Right lobe of liver (tissue), 4 donors: ENCODE data around the gene TBL2.

Experiments used
- CTCF ChIP-seq, 4 donors: fragments of 200-600 bp in 3 of 4; fragments of 450-650 bp in 1 of 4; IDR thresholded peaks; one replicate each; pipeline versions ENCODE4 v1.5.1 to v1.8.0; 2016 to 2022; ENCODE audit warnings: antibody characterized with exemption in 4 of 4, mild to moderate bottlenecking in 2 of 4
- POLR2A ChIP-seq: fragments of 450-650 bp; IDR thresholded peaks from one replicate; pipeline ENCODE4 v1.6.1; 2017; ENCODE audit warnings: antibody characterized with exemption, mild to moderate bottlenecking
- donor health status: DM: no; HTN: no; CAD: no.
- donor health status: DM: no; HTN: no; CAD: no.
- donor health status: DM: no; HTN: yes; CAD: no.

- TF ChIP-seq CTCF (IDR thresholded peaks at IDR 0.05) (no peak), POLR2A (no peak)
Observed at GRCh38 chr7:73570977-73571376, 7.4 kb downstream of the TBL2 start.
